Islet of Langerhans (tissue), 1 donor: ENCODE results near the gene EGF.
"Not testable (repeated sequence)": the region's sequence is repeated elsewhere in the genome, so short reads cannot be mapped to it uniquely, and the experiment has no call there.

Experiments
- FAIRE-seq: peaks from one replicate; lab custom pipeline; 2011; peaks lifted over from hg19 to GRCh38; lab: Jason Lieb, UNC

EGF gene

GRCh38 chr4:109912706-109913595 is at the start of gene EGF:
Gene EGF (plus strand): TSS chr4:109912883. CDS start chr4:109913336, 453 bp downstream.
- FAIRE-seq = no peak

- FAIRE-seq = no peak
These were observed 48.5 kb upstream of the EGF start for GRCh38 chr4:109864134-109864533.

GRCh38 chr4:109870061-109870460 is 42.6 kb upstream of the EGF start:
- FAIRE-seq = no peak

GRCh38 chr4:109872065-109872464 is 40.6 kb upstream of the EGF start:
- no peak for FAIRE-seq

- no peak for FAIRE-seq
These were observed 39.6 kb upstream of the EGF start for GRCh38 chr4:109872950-109873656.

GRCh38 chr4:109873791-109874514 is 38.7 kb upstream of the EGF start:
- FAIRE-seq = no peak

- FAIRE-seq = no peak
These were observed 37.6 kb upstream of the EGF start for GRCh38 chr4:109875106-109875505.

GRCh38 chr4:109875553-109875952 is 37.1 kb upstream of the EGF start:
- FAIRE-seq = not testable (repeated sequence)

- FAIRE-seq = no peak
These were observed 35.9 kb upstream of the EGF start for GRCh38 chr4:109876634-109877265.

GRCh38 chr4:109877400-109877799 is 35.3 kb upstream of the EGF start:
- no peak for FAIRE-seq

GRCh38 chr4:109878355-109878754 is 34.3 kb upstream of the EGF start:
- FAIRE-seq = no peak

- no peak for FAIRE-seq
These were observed 33.6 kb upstream of the EGF start for GRCh38 chr4:109879081-109879480.

GRCh38 chr4:109879636-109880314 is 32.9 kb upstream of the EGF start:
- FAIRE-seq = no peak

- no peak for FAIRE-seq
These were observed 26.4 kb upstream of the EGF start for GRCh38 chr4:109886303-109886702.

- no peak for FAIRE-seq
These were observed 25.6 kb upstream of the EGF start for GRCh38 chr4:109887071-109887470.

- FAIRE-seq = no peak
These were observed 22.6 kb upstream of the EGF start for GRCh38 chr4:109890076-109890475.

- no peak for FAIRE-seq
These were observed 10.0 kb upstream of the EGF start for GRCh38 chr4:109902559-109903251.

GRCh38 chr4:109908731-109909130 is 4.0 kb upstream of the EGF start:
- no peak for FAIRE-seq

GRCh38 chr4:109910256-109910655 is 2.4 kb upstream of the EGF start:
- FAIRE-seq = no peak

GRCh38 chr4:109913596-109914241 is 1.0 kb downstream of the EGF start:
- no peak for FAIRE-seq

GRCh38 chr4:109914322-109914721 is 1.6 kb downstream of the EGF start:
- FAIRE-seq = no peak
